ENCODE results near the gene SLC38A8. TPM values are rescaled to one million over a fixed set of nuclear protein-coding genes. Genes with fewer than 3 reads are reported as not detected.
A peak's percentile ranks its signal among the peaks of the same experiment; 100 is the strongest.

Gene SLC38A8
- total RNA-seq, 2 donors from 2014 or later, result not detected

- no peak for TF ChIP-seq CTCF (conservative IDR thresholded peaks at IDR 0.05)
- Histone ChIP-seq H3K4me3 (ENCODE audit: low read length) (no peak overlapping the region), H3K9ac (ENCODE audit: extremely low read depth, low read length, poor library complexity, severe bottlenecking) (no peak overlapping the region), H3K27me3 (ENCODE audit: control insufficient read depth, insufficient read depth, low read length, poor library complexity, severe bottlenecking) (no peaks in the 10 kb centered on the region), H3K9me3 (ENCODE audit: control insufficient read depth, low read length) (no peaks in the 10 kb centered on the region), H3K27ac (ENCODE audit: low read depth, low read length) (no peak overlapping the region), H3K36me3 (ENCODE audit: control insufficient read depth, insufficient read depth, low read length) (peaks cover 86% of the 10 kb centered on the region), H3K4me1 (ENCODE audit: control insufficient read depth, insufficient read depth, low read length) (no peaks in the 10 kb centered on the region)
- Mint-ChIP-seq H3K4me3 (no peak overlapping the region), H3K27me3 (ENCODE audit: insufficient read depth) (no peaks in the 10 kb centered on the region), H3K9me3 (no peaks in the 10 kb centered on the region), H3K4me1 (no peaks in the 10 kb centered on the region), H3K36me3 (ENCODE audit: low read depth) (peaks cover 64% of the 10 kb centered on the region), H3K27ac (peak overlapping the region; percentile 40)
- DNase-seq, result no peak
- 80 to 86% methylated on average over 11 of the region's 11 CpGs for WGBS, 2 experiments (ENCODE audit: insufficient coverage in 1 of 2, insufficient read length in 1 of 2)
These were observed 43.7 kb upstream of the SLC38A8 start for GRCh38 chr16:84086341-84086740.

- Histone ChIP-seq H3K4me1 (ENCODE audit: control insufficient read depth, insufficient read depth, low read length) (no peaks in the 10 kb centered on the region), H3K27me3 (ENCODE audit: control insufficient read depth, insufficient read depth, low read length, poor library complexity, severe bottlenecking) (no peaks in the 10 kb centered on the region), H3K9me3 (ENCODE audit: control insufficient read depth, low read length) (no peaks in the 10 kb centered on the region), H3K36me3 (ENCODE audit: control insufficient read depth, insufficient read depth, low read length) (peaks cover 88% of the 10 kb centered on the region), H3K27ac (ENCODE audit: low read depth, low read length) (no peak overlapping the region), H3K9ac (ENCODE audit: extremely low read depth, low read length, poor library complexity, severe bottlenecking) (no peak overlapping the region), H3K4me3 (ENCODE audit: low read length) (no peak overlapping the region)
- TF ChIP-seq CTCF (conservative IDR thresholded peaks at IDR 0.05), result no peak
- Mint-ChIP-seq H3K4me3 (no peak overlapping the region), H3K36me3 (ENCODE audit: low read depth) (peaks cover 66% of the 10 kb centered on the region), H3K27me3 (ENCODE audit: insufficient read depth) (no peaks in the 10 kb centered on the region), H3K27ac (no peak overlapping the region), H3K4me1 (no peaks in the 10 kb centered on the region), H3K9me3 (no peaks in the 10 kb centered on the region)
- DNase-seq, result no peak
- 84 to 93% methylated on average over 6 of the region's 6 CpGs for WGBS, 2 experiments (ENCODE audit: insufficient coverage in 1 of 2, insufficient read length in 1 of 2)
These were observed 43.2 kb upstream of the SLC38A8 start for GRCh38 chr16:84085773-84086172.

GRCh38 chr16:84085271-84085667 is 42.7 kb upstream of the SLC38A8 start:
- Histone ChIP-seq H3K27ac (ENCODE audit: low read depth, low read length) (no peak overlapping the region), H3K4me1 (ENCODE audit: control insufficient read depth, insufficient read depth, low read length) (no peaks in the 10 kb centered on the region), H3K36me3 (ENCODE audit: control insufficient read depth, insufficient read depth, low read length) (peaks cover 89% of the 10 kb centered on the region), H3K9me3 (ENCODE audit: control insufficient read depth, low read length) (no peaks in the 10 kb centered on the region), H3K27me3 (ENCODE audit: control insufficient read depth, insufficient read depth, low read length, poor library complexity, severe bottlenecking) (no peaks in the 10 kb centered on the region), H3K4me3 (ENCODE audit: low read length) (no peak overlapping the region), H3K9ac (ENCODE audit: extremely low read depth, low read length, poor library complexity, severe bottlenecking) (no peak overlapping the region)
- H3K27ac Mint-ChIP-seq, result no peak overlapping the region
- no peak overlapping the region for H3K4me3 Mint-ChIP-seq
- H3K4me1 Mint-ChIP-seq, result no peaks in the 10 kb centered on the region
- no peak for DNase-seq
- 90 to 97% methylated on average over 2 to 5 of the region's 8 CpGs for WGBS, 2 experiments (ENCODE audit: insufficient coverage in 1 of 2, insufficient read length in 1 of 2)
- H3K36me3 Mint-ChIP-seq (ENCODE audit: low read depth), result peaks cover 68% of the 10 kb centered on the region
- no peaks in the 10 kb centered on the region for H3K9me3 Mint-ChIP-seq
- H3K27me3 Mint-ChIP-seq (ENCODE audit: insufficient read depth), result no peaks in the 10 kb centered on the region
- no peak for TF ChIP-seq CTCF (conservative IDR thresholded peaks at IDR 0.05)
